HG03097 (cell line): ENCODE measurements around the gene TTC5.
A peak's percentile ranks its signal among the peaks of the same experiment; 100 is the strongest.
"Not testable (repeated sequence)": the region's sequence is repeated elsewhere in the genome, so short reads cannot be mapped to it uniquely, and the experiment has no call there.

ENCODE experiments used
- ATAC-seq: cut with Tn5 transposase; IDR thresholded peaks from one replicate; pipeline ENCODE4 v1.9.1; 2021; ENCODE audit not compliant: unreplicated experiment, low FRiP score

Gene TTC5

GRCh38 chr14:20306079-20306423 is 300 bp upstream of the TTC5 start:
- ATAC-seq = no peak

DNA sequence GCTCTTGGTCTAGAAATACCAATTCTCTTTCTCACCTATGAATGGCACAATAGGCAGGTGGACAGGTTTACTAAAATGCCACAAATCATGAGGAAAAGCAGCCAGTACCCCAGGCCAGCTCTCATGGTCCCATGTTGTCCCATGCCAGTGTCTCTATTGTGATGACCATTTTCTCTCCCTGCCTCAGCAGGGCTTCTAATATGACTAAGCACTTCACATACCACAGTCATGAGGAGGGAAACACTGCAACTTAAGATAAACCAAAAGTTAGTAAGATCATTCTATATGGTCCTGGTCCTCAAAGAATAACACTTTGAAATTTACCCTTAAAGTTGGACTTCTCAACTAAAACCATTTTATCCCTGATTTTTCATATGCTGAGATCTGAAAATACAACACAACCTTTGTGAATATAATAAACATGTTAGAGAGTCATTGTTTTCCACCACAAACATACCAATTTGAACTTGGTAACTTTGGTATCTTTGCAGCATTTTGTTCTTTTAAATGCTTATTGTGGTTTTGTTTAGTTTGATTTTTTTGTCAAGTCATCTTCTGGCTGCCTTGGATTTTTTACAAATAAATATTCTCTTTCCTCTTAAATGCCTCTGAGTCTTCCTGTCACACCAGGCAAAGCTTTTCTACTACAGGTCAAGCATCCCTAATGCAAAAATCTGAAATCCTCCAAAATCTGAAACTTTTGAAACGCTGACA is 3.6 kb downstream of the TTC5 start:
- ATAC-seq = no peak

DNA sequence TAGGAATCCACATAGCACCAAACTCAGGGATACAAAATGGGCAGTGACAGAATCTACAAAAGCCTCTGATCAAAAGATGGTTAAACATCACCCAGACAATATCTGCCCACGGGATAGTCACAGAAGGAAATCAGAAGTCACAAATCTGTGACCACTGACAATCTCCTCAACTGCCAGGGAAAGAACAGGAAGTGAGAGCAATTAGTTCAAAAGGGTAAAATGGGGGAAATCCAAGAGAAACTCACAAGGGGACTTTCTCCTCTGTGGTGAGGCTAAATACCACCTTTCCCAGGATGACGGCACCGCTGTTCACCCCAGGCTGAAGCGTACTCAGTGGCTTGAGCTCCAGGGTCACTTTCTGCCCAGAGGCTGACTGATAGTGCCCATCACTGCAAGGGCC is 10.7 kb downstream of the TTC5 start:
- peak; percentile 81 for ATAC-seq

GRCh38 chr14:20294636-20295035 is 11.1 kb downstream of the TTC5 start:
- ATAC-seq = no peak

DNA sequence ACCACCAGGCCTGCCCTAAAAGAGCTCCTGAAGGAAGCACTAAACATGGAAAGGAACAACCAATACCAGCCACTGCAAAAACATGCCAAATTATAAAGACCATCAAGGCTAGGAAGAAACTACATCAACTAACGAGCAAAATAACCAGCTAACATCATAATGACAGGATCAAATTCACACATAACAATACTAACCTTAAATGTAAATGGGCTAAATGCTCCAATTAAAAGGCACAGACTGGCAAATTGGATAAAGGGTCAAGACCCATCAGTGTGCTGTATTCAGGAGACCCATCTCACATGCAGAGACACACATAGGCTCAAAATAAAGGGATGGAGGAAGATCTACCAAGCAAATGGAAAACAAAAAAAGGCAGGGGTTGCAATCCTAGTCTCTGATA is 23.8 kb downstream of the TTC5 start:
- ATAC-seq = not testable (repeated sequence)

DNA sequence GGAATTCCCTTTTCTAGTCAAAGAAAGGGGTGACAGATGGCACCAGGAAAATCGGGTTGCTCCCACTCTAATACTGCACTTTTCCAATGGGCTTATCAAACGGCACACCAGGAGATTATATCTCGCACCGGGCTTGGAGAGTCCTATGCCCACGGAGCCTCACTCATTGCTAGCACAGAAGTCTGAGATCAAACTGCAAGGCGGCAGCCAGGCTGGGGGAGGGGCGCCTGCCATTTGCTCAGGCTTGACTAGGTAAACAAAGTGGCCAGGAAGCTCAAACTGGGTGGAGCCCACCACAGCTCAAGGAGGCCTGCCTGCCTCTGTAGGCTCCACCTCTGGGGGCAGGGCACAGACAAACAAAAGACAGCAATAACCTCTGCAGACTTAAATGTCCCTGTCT is 25.5 kb downstream of the TTC5 start:
- ATAC-seq = not testable (repeated sequence)

GRCh38 chr14:20278414-20278813 is 27.3 kb downstream of the TTC5 start:
- no peak for ATAC-seq

GRCh38 chr14:20277409-20277808 is 28.3 kb downstream of the TTC5 start:
- ATAC-seq = no peak

DNA sequence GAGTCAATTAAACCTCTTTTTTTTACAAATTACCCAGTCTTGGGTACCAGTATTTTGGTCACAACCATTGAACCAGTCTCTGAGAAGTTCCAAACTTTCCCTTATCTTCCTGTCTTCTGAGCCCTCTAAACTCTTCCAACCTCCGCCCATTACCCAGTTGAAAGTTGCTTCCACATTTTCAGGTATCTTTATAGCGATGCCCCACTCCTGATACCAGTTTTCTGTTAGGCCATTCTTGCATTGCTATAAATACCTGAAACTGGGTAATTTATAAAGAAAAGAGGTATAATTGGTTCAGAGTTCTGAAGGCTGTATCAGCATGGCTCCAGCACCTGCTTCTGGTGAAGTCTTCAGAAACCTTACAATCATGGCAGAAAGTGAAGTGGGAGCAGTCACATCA is 31.7 kb downstream of the TTC5 start:
- ATAC-seq = no peak

DNA sequence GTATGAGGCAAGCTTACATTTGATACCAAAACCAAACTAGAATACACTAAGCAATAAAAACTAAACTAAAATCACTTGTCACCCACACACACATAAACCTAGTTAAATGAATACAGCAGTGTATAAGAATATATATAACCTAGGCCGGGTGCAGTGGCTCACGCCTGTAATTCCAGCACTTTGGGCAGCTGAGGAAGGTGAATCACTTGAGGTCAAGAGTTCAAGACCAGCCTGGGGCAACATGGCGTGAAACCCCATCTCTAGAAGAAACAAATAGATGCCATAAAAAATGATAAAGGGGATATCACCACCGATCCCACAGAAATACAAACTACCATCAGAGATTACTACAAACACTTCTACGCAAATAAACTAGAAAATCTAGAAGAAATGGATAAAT is 41.4 kb downstream of the TTC5 start:
- ATAC-seq = not testable (repeated sequence)

DNA sequence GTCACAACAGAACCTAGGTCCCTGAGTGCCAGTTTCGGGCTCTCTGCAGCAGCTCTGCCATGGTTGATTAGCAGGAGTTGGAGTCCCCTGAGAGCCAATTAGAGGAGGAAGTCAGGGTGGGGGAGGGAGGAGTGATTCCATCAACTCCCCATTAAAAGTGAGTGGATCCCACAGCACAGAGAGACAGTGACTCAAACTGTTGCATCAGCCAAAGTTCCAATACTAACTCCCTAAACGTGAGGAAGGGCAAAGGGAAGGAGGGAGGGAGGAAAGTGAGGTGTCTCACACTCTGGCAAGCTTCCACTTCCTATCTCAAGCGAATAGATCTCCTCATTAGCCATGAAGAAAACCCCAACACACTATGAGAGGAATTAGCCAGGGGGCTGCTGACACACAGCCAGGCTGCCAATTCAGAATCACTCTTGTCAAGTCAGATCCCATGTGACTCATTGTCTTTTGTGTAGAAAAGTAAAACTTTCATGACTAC is 43.1 kb downstream of the TTC5 start:
- ATAC-seq = no peak

DNA sequence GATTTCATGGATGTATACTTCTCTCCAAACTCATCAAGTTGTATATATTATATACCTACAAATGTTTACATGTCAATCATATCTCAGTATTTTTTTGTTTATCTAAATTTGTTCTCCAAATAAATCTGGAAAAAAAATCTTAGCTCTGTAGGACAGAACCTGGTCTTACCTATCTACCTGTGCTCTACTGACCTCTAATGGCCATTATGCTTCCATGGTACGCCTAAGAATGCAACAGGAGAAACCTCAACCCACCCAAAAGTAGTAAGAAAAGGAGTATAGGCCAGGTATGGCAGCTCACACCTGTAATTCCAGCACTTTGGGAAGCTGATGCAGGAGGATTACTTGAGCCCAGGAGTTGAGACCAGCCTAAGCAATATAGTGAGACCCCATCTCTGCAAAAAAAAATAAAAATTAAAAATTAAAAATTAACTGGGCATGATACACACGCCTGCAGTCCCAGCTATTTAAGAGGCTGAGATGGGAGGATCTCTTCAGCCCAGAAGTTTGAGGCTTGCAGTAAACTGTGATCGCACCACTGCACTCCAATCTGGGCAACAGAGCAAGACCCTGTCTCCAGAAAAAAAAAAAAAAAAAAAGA is 58.0 kb downstream of the TTC5 start:
- ATAC-seq = no peak
